HCT116 (cell line): ENCODE measurements around the gene MMAA.

Experiments
- POLR2A ChIP-seq: IDR thresholded peaks from 2 replicates; pipeline ENCODE4 v1.7.0; 2011; ENCODE audit warnings: borderline replicate concordance; ENCODE audit not compliant: insufficient read depth, insufficient read length; ENCODE audit errors: extremely low read depth
- TF ChIP-seq, protein P1 (sequence below), 3 experiments: fragments of 200-600 bp in 1 of 3; sonication (generic) in 1 of 3; IDR thresholded peaks in 2 of 3; conservative IDR thresholded peaks in 1 of 3; 2 replicates each; pipeline ENCODE4 v1.5.1; 2012 to 2017; ENCODE audit warnings: low read depth in 2 of 3, low read length in 2 of 3, antibody characterized with exemption in 1 of 3, borderline replicate concordance in 1 of 3, control low read depth in 1 of 3, mild to moderate bottlenecking in 1 of 3, mixed read lengths in 1 of 3, mixed run types in 1 of 3, moderate library complexity in 1 of 3; ENCODE audit not compliant: insufficient read depth in 1 of 3

DNA sequence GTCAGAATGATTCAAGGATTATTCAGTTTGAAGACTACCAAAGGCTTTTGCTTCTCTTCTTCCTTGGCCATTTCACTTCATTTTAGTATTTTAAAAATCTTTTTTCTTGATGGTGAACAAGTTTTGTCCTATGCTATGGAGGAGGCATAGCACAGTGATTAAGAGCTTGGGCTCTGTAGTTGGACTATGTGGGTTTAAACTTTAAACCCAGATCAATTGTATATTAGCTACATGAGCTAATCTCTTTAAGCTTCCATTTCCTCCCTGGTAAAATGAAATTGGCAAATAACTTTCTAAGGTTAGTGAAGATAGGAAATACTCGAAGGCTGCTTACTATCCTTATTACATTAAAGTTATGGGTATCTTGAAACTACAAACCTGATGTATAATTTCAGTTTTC lies 37.0 kb downstream of the MMAA start:
- TF ChIP-seq POLR2A, result no peak
- TF ChIP-seq, protein P1, sequence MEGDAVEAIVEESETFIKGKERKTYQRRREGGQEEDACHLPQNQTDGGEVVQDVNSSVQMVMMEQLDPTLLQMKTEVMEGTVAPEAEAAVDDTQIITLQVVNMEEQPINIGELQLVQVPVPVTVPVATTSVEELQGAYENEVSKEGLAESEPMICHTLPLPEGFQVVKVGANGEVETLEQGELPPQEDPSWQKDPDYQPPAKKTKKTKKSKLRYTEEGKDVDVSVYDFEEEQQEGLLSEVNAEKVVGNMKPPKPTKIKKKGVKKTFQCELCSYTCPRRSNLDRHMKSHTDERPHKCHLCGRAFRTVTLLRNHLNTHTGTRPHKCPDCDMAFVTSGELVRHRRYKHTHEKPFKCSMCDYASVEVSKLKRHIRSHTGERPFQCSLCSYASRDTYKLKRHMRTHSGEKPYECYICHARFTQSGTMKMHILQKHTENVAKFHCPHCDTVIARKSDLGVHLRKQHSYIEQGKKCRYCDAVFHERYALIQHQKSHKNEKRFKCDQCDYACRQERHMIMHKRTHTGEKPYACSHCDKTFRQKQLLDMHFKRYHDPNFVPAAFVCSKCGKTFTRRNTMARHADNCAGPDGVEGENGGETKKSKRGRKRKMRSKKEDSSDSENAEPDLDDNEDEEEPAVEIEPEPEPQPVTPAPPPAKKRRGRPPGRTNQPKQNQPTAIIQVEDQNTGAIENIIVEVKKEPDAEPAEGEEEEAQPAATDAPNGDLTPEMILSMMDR (IDR thresholded peaks at IDR 0.05 in 2 of 3, conservative IDR thresholded peaks at IDR 0.05 in 1 of 3; ENCODE audit: borderline replicate concordance in 1 of 3, insufficient read depth in 1 of 3, low read depth in 2 of 3, low read length in 2 of 3), result no peak
